Fibroblast of the aortic adventitia (primary cell): ENCODE measurements around the gene CLSTN2. TPM values are rescaled to one million over a fixed set of nuclear protein-coding genes. Genes with fewer than 3 reads are reported as not detected.

Source experiments
- DNase-seq: peaks from one replicate; pipeline ENCODE4 v3.0.0-alpha.2; 2010; ENCODE audit warnings: low read depth
- H3K4me3 ChIP-seq: 2 replicates; pipeline ENCODE4 v1.5.1; 2011; ENCODE audit warnings: low read depth, mild to moderate bottlenecking, control low read depth, low read length, moderate library complexity
- total RNA-seq: library from RNA; depleted of rRNA; stranded (reverse); fragments of >200 nt; gene quantifications from 2 replicates; pipeline ENCODE4 v1.2.3, GENCODE V29; 2012; ENCODE audit warnings: low replicate concordance
- TF ChIP-seq, protein P1 (sequence below): IDR thresholded peaks from 2 replicates; pipeline ENCODE4 v1.5.1; 2011; ENCODE audit warnings: mild to moderate bottlenecking, low read length, control low read depth, inconsistent platforms; ENCODE audit not compliant: insufficient read depth

CLSTN2 gene
- total RNA-seq, 1 donor: 3.2 TPM

- H3K4me3 ChIP-seq: no peak overlapping the region
- TF ChIP-seq, protein P1, sequence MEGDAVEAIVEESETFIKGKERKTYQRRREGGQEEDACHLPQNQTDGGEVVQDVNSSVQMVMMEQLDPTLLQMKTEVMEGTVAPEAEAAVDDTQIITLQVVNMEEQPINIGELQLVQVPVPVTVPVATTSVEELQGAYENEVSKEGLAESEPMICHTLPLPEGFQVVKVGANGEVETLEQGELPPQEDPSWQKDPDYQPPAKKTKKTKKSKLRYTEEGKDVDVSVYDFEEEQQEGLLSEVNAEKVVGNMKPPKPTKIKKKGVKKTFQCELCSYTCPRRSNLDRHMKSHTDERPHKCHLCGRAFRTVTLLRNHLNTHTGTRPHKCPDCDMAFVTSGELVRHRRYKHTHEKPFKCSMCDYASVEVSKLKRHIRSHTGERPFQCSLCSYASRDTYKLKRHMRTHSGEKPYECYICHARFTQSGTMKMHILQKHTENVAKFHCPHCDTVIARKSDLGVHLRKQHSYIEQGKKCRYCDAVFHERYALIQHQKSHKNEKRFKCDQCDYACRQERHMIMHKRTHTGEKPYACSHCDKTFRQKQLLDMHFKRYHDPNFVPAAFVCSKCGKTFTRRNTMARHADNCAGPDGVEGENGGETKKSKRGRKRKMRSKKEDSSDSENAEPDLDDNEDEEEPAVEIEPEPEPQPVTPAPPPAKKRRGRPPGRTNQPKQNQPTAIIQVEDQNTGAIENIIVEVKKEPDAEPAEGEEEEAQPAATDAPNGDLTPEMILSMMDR: no peak
- DNase-seq: no peak
These were observed 503.9 kb downstream of the CLSTN2 start for GRCh38 chr3:140438736-140439470.

DNA sequence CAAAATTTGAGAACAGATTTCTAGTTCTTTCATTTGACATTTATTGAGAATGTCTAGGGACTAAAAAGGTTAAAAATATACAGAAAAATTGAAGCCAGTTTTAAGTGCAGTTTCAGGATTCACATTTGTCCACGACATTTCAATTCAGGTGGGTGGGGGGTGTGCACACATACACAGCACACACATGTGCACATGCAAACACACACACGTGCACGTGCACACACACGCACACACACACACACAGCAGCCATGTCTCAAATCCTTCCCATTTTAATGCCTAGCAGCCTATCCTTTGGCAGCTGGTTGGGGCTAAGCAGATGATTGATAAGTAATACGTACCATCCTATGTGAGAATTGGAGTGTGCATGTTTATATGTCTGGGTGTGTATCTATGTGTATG is 504.5 kb downstream of the CLSTN2 start:
- DNase-seq: no peak
- no peak overlapping the region for H3K4me3 ChIP-seq
- TF ChIP-seq, protein P1: no peak

- no peak overlapping the region for H3K4me3 ChIP-seq
- no peak for DNase-seq
- TF ChIP-seq, protein P1: no peak
These were observed 505.5 kb downstream of the CLSTN2 start for GRCh38 chr3:140440446-140440845.

DNA sequence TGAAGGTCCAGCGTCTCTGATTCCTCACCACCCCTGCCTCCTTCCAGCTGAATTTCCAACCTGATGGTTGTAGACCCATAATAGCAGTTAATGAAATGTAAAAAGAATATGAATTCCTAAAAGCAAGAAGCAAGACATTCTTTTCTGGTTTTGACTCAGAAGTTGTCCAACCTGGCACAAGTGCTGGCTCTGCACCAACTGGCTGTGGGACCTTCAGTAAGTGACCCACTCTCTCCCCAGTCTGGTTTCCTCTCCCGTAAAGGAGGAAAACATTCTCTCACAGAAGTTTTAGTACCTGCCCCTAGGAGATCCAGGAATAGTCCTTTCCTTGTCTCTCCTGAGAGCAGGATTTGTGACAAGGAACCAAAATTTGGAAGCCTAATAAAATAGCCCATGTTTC is 506.0 kb downstream of the CLSTN2 start:
- TF ChIP-seq, protein P1: no peak
- no peak overlapping the region for H3K4me3 ChIP-seq
- peak; percentile 60 for DNase-seq

DNA sequence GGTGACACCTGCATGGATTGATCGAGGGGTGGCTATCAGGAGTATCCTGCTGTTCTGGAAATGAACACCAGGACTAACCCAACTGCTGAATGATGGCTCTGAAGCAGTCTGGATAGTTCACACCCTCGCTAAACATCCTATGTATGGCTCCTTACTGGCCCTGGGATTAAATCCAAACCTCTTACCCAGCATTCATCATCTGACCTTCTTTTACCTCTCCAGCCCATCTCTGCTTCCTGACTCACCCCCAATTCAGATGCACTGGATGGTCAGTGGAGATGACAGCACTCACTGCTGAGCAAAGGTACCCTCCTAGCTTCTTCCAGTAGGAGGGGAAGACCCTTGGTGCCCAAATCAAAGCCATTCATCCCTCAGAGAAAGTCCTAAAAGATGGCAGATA is 507.6 kb downstream of the CLSTN2 start:
- DNase-seq: no peak
- H3K4me3 ChIP-seq: no peak overlapping the region
- TF ChIP-seq, protein P1: no peak

- DNase-seq: peak; percentile 16
- TF ChIP-seq, protein P1: no peak
- H3K4me3 ChIP-seq: no peak overlapping the region
These were observed 508.1 kb downstream of the CLSTN2 start for GRCh38 chr3:140443073-140443472.

GRCh38 chr3:140443806-140444205 is 508.8 kb downstream of the CLSTN2 start:
- TF ChIP-seq, protein P1: no peak
- no peak for DNase-seq
- H3K4me3 ChIP-seq: no peak overlapping the region
